SH-SY5Y (cell line): ENCODE measurements around the gene TYW5.

Source experiments
- GATA2 ChIP-seq: IDR thresholded peaks from 2 replicates; pipeline ENCODE4 v1.6.1; 2011; ENCODE audit warnings: mild to moderate bottlenecking, low read depth, low read length
- GATA3 ChIP-seq: IDR thresholded peaks from 2 replicates; pipeline ENCODE4 v1.6.1; 2011; ENCODE audit warnings: low read depth, mild to moderate bottlenecking, low read length, moderate library complexity

DNA sequence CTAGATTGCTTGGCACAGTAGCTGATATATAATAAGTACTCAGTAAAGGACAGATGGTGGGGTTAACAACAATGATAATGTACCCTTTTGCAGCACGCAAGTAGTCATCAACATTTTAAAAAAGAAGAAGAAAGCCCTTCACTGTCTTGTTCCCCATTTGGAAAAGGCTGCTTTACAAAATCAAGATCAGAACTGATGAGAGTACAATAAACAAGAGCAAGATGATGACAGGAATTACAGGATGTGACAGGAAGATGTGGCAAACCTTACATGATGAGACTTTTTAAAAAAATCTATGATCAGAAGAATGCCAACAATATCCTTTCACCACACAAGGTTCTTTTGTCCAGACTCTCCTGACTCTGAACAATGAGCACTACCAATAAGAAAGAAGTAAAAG is 9.1 kb downstream of the TYW5 start:
- no peak for TF ChIP-seq GATA2
- TF ChIP-seq GATA3, result no peak
